CD4-positive, alpha-beta T cell treated with Interleukin-6 for 4 hours (primary cell): ENCODE measurements around the gene ADPRH.
A peak's percentile ranks its signal among the peaks of the same experiment; 100 is the strongest.

Experiments used
- DNase-seq: peaks from one replicate; pipeline ENCODE4 v3.0.0-alpha.2; 2020; ENCODE audit warnings: mixed read lengths

The ADPRH gene

DNA sequence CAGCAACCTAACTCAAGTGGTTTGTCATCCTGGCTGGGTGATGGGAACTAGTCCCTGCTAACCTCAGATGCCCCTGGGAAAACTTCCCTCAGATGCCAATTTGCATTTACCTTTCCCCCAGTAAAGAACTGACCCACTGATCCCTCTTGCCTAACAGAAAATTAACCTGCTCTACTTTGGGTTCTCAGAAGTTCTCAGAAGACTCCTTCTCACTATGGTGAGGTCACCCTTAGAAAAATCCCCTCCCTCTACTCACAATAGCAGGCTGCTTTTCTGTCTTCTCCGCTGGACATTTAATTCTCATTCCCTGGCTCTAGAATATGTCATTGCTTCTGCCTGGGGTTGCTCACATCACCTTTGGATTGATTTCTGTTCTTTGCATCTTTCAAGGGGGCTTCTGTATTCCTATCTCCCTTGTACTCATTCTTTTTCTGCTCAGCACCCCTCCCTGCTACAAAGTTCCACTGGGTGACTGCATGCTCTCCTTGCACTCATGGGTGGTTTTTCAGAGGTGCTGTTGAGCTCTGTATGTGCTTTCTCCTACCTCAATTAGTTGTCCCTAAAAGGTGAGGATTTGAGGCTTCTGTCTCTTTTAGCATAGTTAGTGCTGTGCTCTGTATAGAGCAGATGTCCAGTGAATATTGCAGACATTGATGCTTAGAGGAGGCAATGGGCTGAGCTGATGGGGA, 19.3 kb downstream of the ADPRH start:
- no peak for DNase-seq

DNA sequence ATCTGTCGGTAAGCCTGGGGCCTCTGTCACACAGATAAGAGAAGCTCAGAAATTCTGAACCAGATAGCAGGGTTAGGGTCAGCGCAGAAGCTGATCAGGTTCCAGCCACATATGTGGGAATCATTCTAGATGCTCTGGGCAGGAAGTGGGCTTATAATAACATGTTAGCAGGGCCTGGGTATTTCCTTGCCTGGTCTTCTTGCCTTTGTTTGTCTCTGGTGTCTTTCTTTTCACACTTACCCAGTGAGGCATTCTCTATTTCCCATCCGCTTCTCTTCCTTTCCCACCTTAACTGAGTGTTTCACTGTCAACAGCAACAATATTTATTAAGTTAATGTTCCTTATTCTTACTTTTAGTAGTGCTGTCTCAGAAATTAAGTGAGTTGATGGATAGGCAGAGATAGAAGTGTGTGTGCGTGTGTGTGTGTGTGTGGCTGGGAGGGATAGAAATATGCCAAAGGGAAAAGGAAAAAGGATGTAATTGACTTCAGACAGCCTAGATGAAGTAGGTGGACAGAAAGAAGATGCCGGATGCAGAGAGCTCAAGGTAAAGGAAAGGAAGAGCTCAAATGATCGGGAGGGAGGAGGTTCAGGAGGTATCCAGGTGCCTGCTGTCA, 20.4 kb downstream of the ADPRH start:
- DNase-seq, result no peak

DNA sequence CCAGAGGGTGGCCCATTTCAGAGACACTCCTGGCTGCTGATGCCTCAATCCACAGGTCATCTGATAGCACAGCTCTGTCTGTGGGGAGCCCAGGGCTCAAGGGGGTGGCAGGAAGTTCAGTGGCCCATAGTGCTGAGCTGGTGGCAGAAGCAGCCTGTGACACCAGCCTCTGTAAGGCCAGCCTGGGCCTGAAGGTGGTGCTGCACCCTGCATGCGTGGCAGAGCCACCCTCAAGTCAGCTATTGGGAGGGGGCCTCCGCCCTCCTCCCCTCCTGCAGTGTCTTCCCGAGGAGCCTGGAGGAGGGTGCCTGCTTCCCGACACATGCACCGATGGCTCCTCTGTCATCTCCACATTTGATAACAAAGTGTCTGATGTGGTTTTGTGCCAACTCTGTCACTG, 21.4 kb downstream of the ADPRH start:
- peak; percentile 18 for DNase-seq

DNA sequence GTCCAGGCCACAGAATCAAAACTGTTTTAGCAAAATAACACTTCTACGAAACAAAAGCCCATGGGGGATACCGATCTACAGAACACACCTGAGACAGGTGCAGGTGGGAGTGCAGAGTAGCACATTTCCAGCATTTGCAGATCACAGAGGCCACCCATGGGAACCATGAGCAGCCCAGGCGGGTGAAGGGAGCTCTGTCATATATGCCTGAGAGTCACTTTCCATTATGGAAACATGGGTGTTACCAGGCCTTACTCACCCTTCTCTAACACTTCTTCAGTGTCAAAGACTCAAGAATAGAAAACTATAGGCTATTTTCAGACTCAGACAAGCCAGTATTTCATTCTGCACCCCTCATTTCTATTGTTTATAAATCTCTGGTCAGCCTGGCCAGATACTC, 21.9 kb downstream of the ADPRH start:
- no peak for DNase-seq

DNA sequence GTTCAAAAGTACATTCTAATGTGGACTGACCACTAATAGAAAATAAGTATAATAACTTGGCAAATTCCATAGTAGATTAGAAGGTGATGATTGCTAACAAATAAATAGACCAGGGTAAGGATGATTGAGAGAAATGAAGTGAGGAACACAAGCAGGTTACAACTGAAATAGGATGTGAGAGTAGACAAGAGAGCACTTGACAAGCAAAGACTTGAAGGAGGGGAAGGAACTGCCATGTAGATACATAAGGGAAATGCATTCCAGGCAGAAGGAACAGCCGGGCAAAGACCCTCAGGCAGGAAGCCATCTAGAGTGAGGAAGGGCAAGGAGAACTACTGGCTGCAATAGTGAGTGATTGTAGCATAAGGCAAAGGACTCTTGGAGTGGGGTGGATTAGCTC, 23.4 kb downstream of the ADPRH start:
- no peak for DNase-seq

DNA sequence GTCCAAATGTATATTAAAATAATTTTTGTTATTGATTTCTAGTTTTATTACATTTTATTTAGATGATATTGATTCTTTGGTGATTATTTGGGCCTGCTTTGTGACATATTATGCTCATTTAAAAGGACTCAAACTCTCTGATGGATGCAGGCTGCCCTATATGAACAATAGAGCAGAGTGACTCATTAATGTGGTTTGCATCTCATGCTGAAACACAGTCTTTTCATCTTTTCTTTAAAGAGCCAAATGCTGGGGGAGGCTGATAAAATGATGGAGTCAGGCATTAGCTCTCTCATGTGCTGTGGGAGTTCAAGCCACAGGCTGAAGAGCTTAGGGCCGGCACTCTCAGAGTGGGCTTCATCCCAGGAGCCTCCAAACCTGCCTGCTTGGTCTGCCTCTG, 25.6 kb downstream of the ADPRH start:
- no peak for DNase-seq

DNA sequence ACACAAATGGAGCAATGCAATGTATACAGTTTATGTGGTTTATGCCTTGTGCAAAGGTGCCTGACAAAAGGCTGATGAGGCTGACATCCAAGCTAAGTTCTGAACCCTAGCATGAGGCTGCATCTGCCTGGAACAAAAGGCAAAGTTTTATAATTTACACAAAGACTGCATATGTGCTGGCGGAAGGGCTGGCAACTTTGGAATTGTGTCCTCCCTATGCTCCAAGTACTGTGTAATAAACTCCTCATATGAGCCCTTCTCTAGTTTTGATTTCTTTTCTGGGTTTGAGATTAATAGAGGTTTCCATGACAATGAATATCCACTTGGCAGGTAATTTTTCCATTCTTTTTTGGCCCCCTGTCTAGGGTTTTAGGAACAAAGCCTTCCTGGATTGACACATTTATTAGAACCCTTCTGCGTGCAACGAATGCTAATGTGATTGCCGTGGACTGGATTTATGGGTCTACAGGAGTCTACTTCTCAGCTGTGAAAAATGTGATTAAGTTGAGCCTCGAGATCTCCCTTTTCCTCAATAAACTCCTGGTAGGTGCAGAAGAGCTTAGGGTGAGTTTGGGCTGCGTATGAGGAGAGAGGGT, 29.2 kb downstream of the ADPRH start:
- DNase-seq, result no peak

DNA sequence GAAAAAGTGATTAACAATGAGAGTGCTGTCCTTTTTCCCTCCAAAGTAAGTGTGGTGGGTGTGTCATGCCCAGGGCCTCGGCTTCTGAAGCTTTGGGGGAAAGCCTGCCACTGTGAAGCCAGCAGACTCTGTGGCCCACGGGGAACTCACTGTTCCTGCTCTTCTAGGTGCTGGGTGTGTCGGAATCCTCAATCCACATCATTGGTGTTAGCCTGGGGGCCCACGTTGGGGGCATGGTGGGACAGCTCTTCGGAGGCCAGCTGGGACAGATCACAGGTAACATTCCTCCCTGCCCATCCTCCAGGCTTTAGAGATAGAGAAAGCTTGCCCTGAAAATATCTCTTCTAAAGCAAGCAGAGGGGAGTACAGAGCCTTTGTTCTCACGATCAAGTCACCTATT, 30.0 kb downstream of the ADPRH start:
- no peak for DNase-seq

DNA sequence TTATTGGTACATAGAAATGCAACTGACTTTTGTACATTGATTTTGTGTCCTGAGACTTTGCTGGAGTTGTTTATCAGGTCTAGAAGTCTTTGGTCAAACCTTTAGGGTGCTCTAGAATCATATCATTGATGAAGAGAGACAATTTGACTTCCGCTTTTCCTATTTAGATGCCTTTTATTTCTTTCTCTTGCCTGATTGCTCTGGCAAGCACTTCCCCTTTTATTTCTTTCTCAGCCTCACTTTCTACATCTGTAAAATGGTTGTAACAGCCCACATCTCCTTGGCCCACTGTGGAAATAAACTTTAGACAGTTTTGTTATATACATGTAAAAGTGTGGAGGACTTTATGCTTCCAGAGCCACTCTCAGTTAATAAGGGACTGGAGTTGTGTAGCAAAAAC, 32.4 kb downstream of the ADPRH start:
- no peak for DNase-seq

DNA sequence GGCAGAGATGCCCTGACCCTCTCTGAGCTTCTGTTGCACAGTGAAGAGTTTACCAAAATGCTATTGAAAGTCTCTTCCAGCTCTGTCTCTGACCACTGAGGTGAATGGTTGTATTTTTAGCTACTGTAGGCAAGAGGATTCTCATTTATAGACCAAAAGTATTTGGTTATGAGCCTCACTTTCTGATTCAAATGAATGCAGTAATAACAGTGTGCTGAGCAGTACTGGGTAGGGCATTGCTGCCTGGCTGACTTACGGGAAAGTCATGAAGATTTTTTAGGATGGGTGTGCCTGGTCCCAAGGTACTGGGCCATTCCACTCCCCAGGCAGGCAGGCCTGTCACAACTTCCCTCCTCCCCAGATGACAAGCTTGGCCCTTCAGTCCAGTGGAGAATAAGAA, 33.9 kb downstream of the ADPRH start:
- DNase-seq, result no peak

DNA sequence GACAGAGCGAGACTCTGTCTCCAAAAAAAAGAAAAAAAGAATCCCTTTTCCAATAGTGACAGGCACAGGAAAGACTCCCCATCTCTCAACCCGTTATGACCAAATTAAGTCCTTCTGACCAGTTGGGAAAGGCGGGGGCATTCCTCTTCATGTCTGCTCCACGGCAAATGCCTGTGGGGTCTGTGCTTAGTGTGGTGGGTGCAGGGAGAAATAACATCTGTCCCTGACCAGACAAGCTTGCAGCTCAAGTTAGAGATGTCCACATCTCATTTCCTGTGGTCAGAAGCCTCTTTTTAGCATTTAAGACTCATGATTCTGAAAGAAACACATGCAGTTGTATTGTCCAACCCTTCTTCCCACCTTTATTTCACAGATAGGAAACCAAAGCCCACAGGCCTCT, 34.6 kb downstream of the ADPRH start:
- no peak for DNase-seq

DNA sequence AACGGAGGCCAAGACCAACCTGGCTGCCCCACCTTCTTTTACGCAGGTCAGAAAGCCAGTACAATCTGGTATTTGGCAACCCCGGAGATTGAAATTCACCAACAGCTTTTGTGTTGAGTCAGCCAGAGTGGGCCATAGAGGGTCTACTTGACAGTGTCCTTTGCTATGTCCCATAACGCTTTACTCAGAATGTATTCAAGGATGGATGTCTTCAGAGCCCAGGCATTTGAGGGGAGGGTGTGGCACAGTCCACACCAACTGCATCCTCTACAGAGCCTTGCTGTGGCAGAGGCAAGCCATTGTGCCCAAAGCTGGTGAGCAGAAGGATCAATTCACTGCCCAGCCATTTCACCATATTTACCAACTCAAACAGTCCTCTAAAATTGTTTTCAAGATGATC, 36.8 kb downstream of the ADPRH start:
- DNase-seq, result no peak

DNA sequence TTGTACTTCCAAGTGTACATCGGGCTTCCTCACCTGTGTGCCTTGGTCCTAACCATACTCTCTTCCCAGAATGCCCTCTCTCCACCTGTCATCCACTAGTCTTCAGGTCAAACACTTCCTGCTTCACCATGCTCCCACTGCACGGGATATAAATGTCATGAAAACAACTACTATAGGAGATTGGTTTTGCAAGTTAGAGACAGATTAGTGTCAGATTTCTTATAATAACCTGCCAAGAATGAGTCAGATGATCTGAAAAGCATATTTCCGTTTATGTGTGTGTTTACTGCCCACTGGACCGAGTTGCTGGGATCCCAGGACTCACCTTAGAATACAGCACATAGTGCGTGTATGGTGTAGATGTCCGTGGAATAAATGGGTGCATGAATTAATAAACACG, 39.8 kb downstream of the ADPRH start:
- no peak for DNase-seq

DNA sequence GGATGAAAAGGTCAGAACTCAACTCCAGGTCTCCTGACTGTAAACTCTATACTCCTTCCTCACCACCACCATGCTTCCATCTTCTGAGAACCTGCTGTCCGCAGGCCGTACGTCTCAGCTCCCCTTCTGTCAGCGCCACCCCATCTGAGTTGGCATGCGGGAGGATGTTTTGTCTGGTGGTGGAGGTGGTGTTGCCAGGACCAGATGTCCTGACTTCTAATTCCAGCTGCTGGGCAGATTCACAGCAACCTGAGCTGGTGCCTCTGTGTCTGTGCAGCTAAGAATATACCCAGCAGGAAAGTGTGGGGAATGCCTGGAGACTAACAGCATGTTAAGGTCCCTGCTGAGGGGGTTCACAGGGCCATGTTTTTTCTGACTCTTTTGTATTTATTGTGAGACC, 41.6 kb downstream of the ADPRH start:
- DNase-seq, result no peak

DNA sequence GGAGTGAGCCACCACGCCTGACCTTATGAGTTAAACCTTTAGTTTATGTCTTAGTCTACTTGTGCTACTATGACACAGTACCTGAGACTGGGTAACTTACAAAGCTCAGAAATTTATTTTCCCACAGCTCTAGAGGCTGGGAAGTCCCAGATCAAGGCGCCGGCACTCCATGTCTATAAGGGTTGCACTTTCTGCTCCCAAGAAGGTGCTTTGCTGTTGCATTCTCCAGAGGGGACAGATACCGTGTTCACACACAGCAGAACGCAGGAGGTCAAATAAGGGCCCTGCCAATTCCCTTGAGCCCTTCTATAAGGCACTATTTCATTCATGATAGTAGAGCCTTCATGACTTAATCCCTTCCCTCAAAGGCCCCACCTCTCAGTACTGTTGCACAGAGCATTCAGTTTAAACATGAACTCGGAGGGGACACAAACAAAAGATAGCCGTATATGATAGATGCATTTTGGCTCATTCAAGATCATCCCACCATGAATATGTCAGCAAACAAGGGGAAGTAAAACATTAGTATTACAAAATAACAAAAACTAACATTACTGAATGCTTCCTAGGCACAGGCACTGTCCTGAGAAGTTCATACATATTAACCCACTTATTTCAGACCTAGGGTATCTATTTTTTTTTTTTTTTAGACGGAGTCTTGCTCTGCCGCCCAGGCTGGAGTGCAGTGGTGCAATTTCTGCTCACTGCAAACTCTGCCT, 44.9 kb downstream of the ADPRH start:
- DNase-seq, result no peak

DNA sequence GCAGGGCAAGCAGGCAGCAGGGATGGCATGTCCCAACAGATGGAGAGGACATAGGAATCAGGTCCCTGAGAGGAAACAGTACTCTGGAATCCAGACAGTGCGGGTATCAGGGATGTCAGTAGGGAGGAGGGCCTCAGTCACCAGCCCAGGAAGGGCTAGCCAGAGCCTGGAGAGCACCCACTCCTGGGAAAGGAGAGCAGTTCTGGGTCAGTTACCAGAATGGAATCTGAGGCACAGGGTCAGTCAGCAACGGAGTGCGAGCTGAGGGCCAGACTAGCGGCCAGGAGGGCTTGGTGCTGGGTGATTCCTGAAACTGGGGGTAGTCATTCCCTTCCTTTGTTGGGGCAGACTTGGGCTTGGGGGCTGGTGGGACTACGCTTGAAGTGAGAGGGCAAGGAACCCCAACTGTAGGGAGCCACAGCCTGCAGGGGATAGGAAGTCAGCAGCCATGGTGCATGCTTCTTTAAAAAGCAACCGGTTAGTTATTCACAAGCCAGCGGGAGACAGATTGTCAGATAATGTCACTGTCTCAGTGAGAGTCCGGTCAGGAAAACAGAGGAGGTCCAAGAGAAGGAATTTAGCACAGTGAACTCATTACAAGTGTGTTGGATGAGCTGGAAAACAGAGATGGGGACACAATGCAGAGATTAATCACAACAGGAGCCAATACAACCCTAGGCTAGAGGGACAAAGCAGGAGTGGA, 46.3 kb downstream of the ADPRH start:
- DNase-seq, result no peak

DNA sequence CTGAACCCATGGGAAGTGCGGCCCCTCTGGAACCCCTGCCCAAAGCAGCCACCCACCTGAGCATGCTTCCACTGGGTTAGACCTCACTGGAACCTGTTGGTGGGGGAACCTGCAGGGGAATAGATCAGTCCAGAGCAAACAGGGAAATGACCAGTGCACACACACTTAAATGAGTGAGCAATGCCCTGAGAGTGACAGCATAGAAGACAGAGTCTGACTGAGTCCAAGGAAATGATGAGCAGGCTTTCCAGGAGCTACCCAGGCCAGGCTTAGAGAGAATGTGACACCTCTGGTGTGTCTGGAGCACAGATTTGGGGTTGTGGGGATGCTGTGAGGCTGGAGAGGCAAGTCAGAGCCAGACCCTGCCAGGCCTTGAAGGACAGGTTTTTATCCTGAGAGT, 46.9 kb downstream of the ADPRH start:
- no peak for DNase-seq

DNA sequence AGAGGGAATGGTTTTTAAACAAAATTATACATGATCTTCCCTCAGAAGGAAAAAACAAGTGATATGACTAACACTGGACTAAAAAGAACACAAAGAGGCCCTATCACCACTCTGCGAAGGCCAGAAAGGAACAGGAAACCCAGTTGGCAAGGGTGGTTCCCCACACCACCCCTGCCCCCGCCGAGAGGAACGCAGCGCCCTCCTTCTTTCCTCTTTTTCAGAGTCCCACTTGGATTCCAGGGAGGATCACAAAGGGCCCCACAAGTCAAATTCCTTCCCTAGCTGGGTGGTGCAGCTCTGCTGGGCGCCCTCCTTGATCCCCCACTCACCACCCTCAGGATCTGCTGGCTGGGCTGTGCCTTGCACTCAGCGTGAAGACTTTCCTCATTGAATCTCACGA, 48.2 kb downstream of the ADPRH start:
- DNase-seq, result peak; percentile 12

DNA sequence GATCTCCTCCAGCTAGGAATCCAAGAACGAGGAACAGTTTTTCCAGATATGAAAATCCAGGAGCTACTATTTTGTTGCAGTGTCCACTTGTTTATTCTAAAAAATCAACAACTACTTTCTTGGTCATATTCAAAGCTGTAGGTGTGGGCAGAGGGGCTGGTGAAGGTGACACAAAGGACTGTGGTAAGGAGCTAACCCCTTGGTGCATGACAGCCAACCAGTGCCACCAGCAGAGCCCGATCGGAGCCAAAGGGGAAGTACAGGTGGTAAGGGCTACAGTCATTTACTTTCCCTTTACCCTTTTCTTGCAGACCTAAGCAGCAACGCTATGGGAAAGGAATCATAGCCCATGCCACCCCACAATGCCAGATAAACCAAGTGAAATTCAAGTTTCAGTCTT, 49.1 kb downstream of the ADPRH start:
- DNase-seq, result no peak

DNA sequence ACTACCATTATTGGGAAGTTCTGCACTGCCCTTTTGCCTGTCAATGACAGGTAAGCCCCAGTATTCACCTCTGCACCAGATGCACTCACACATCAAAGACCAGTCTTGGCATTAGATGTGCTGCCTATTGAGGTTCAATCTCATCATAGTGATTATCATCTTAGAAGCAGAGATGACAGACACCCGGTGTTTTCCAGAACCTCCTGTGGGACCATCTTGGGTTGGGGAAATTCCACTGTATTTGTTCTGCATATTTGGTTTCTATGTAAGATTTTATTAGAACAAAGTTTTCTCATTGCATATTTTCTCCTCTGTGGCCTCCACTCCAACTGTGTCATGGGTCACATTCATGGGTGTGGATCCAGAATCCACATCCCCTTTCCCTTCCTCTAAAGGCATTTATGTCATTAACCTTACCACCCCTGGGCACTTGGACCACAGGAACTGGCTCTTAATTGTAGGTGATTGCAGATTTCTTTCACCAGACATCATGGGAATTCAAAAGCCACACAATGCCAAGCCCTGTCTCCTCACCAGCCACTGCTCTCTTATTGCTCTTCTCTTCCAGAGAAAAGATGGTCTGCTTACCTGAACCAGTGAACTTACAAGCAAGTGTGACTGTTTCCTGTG, 49.6 kb downstream of the ADPRH start:
- no peak for DNase-seq

DNA sequence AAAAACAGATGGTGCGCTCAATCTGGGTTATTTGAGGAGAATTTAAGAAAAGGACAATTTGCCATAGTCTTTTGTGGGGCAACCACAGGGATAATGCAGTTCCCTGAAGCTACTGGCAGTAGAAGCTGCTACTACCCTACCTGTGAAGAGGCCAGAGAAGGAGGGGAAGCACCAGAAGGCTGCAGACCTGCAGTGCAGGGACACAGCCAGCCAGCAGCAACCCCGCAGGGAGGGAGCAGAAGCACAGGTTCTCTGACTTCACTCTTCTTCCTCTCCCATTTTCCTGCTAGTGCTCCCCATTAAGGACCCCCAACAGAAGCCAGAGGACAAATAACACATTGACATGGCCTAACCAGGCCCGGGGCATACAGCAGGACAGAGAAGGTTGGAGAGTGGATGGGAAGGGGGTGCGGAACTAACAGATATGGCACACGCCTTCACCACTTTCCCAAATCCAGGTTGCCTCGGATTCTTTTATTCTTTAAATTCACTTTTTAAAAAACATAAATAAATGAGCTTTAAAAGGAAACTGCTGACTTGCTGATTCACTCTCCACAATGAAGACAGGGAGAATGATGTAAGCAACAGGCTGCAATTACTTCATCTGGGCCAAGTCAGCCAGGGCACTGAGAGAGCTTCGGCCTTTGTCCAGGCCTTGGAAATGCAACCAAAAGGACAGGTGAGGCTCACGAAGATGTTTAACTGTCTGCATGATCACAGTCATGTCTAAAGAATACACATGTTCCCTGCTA, 51.0 kb downstream of the ADPRH start:
- no peak for DNase-seq

DNA sequence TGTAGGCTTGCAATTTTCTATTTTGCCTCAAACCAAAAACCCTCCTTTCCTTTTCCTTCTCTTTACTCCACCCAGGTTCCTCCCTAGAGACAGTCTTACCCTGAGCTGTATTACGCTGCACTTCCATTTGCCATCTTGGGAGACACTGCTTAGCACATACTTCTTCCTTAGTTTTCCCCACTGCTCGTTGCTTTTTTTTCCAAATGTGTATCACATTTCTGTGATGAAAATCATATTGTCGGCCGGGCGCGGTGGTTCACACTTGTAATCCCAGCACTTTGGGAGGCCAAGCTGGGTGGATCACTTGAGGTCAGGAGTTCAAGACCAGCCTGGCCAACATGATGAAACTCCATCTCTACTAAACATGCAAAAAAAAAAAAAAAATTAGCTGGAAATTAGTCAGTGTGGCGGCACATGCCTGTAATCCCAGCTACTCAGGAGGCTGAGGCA, 51.6 kb downstream of the ADPRH start:
- no peak for DNase-seq
